Ramos (cell line): ENCODE data around the gene FBXW12.
"Not testable (repeated sequence)": the region's sequence is repeated elsewhere in the genome, so short reads cannot be mapped to it uniquely, and the experiment has no call there.

Experiments used
- in situ Hi-C: fragments of 300-500 bp; cut with MboI; formaldehyde crosslinking; loops from one replicate; pipeline ENCODE4 v1.14.3; 2022; ENCODE audit warnings: low sequenced_read_pairs; ENCODE audit not compliant: unreplicated experiment

Gene FBXW12

GRCh38 chr3:48371651-48372376 is at the start of gene FBXW12:
Gene FBXW12, plus strand, starts transcription at chr3:48372219. Its CDS starts 549 bp downstream, at chr3:48372768.
- in situ Hi-C loops: no loop called here

- in situ Hi-C loops: not testable (repeated sequence)
These were observed 40.1 kb upstream of the FBXW12 start for GRCh38 chr3:48331706-48332435.

GRCh38 chr3:48333346-48334245 is 38.4 kb upstream of the FBXW12 start, which contains the start of gene SPINK8:
Gene SPINK8, minus strand, starts transcription at chr3:48333661. Its CDS starts 5,320 bp downstream, at chr3:48328341.
- in situ Hi-C loops: not testable (repeated sequence)

- in situ Hi-C loops: no loop called here
These were observed 37.4 kb upstream of the FBXW12 start for GRCh38 chr3:48334605-48335004.

GRCh38 chr3:48335286-48335685 is 36.7 kb upstream of the FBXW12 start:
- in situ Hi-C loops: not testable (repeated sequence)

- in situ Hi-C loops: not testable (repeated sequence)
These were observed 34.5 kb upstream of the FBXW12 start for GRCh38 chr3:48337536-48337935.

- in situ Hi-C loops: no loop called here
These were observed 33.4 kb upstream of the FBXW12 start for GRCh38 chr3:48338635-48339034.

- in situ Hi-C loops: no loop called here
These were observed 28.6 kb upstream of the FBXW12 start for GRCh38 chr3:48343432-48343831.

- in situ Hi-C loops: no loop called here
These were observed 27.0 kb upstream of the FBXW12 start for GRCh38 chr3:48344867-48345507.

GRCh38 chr3:48345946-48346572 is 26.0 kb upstream of the FBXW12 start:
- in situ Hi-C loops: no loop called here

- in situ Hi-C loops: no loop called here
These were observed 24.5 kb upstream of the FBXW12 start for GRCh38 chr3:48347500-48347899.

GRCh38 chr3:48352546-48352945 is 19.5 kb upstream of the FBXW12 start:
- in situ Hi-C loops: no loop called here

- in situ Hi-C loops: no loop called here
These were observed 18.0 kb upstream of the FBXW12 start for GRCh38 chr3:48353987-48354386.

GRCh38 chr3:48356419-48356818 is 15.6 kb upstream of the FBXW12 start:
- in situ Hi-C loops: no loop called here

- in situ Hi-C loops: no loop called here
These were observed 10.1 kb upstream of the FBXW12 start for GRCh38 chr3:48361928-48362327.

- in situ Hi-C loops: no loop called here
These were observed 7.2 kb upstream of the FBXW12 start for GRCh38 chr3:48364840-48365239.

- in situ Hi-C loops: no loop called here
These were observed 4.8 kb upstream of the FBXW12 start for GRCh38 chr3:48367201-48367600.

GRCh38 chr3:48369693-48370332 is 2.2 kb upstream of the FBXW12 start:
- in situ Hi-C loops: no loop called here

- in situ Hi-C loops: no loop called here
These were observed 1.7 kb upstream of the FBXW12 start for GRCh38 chr3:48370333-48370713.
